ENCODE data around the gene CAMKV. TPM values are rescaled to one million over a fixed set of nuclear protein-coding genes. Genes with fewer than 3 reads are reported as not detected.

Gene CAMKV
- total RNA-seq, 2 experiments from 2014 or later = 0.28 TPM; not detected in 1

- no peak overlapping the region for H3K27ac ChIP-seq (ENCODE audit: low read depth in 1 of 2, low read length in 2 of 2)
- no peak overlapping the region for H3K4me3 Mint-ChIP-seq
- H3K9me3 Mint-ChIP-seq = no peaks in the 10 kb centered on the region
- no peaks in the 10 kb centered on the region for H3K36me3 Mint-ChIP-seq (ENCODE audit: low read depth)
- H3K4me3 ChIP-seq (ENCODE audit: low read length) = no peak overlapping the region
- H3K9me3 ChIP-seq (ENCODE audit: control insufficient read depth in 1 of 2, insufficient read depth in 1 of 2, low read length in 2 of 2) = no peaks in the 10 kb centered on the region
- DNase-seq (no peak), ATAC-seq (ENCODE audit: poor library complexity) (no peak)
- POLR2A ChIA-PET = no interaction called here
- no peaks in the 10 kb centered on the region for H3K4me1 ChIP-seq (ENCODE audit: insufficient read depth, low read length)
- CTCF ChIA-PET = no interaction called here
- no peak overlapping the region for H3K27ac Mint-ChIP-seq
- intact Hi-C loops (cut with DNase I, micrococcal nuclease) = no loop called here
- no peaks in the 10 kb centered on the region for H3K36me3 ChIP-seq (ENCODE audit: insufficient read depth, low read length)
- no peaks in the 10 kb centered on the region for H3K27me3 Mint-ChIP-seq
- H3K27me3 ChIP-seq (ENCODE audit: control insufficient read depth in 1 of 2, insufficient read depth in 2 of 2, low read length in 2 of 2) = no peaks in the 10 kb centered on the region
- H3K4me1 Mint-ChIP-seq (ENCODE audit: low read depth) = no peaks in the 10 kb centered on the region
- no peak for TF ChIP-seq CTCF (IDR thresholded peaks at IDR 0.05)
Measured at GRCh38 chr3:49895791-49896190, 26.1 kb upstream of the CAMKV start.

- no peaks in the 10 kb centered on the region for H3K4me1 Mint-ChIP-seq (ENCODE audit: low read depth)
- Histone ChIP-seq H3K27me3 (ENCODE audit: control insufficient read depth in 1 of 2, insufficient read depth in 2 of 2, low read length in 2 of 2) (no peaks in the 10 kb centered on the region), H3K36me3 (ENCODE audit: insufficient read depth, low read length) (no peaks in the 10 kb centered on the region), H3K9me3 (ENCODE audit: control insufficient read depth in 1 of 2, insufficient read depth in 1 of 2, low read length in 2 of 2) (no peaks in the 10 kb centered on the region), H3K4me1 (ENCODE audit: insufficient read depth, low read length) (no peaks in the 10 kb centered on the region), H3K27ac (ENCODE audit: low read depth in 1 of 2, low read length in 2 of 2) (no peak overlapping the region), H3K4me3 (ENCODE audit: low read length) (no peak overlapping the region)
- H3K27ac Mint-ChIP-seq = no peak overlapping the region
- DNase-seq (no peak), ATAC-seq (ENCODE audit: poor library complexity) (no peak)
- no peaks in the 10 kb centered on the region for H3K27me3 Mint-ChIP-seq
- ChIA-PET POLR2A (interaction anchor here (0.5 kb wide), 1 partner anchor 200 kb away, joined by 3 read pairs; no protein-coding TSS in a partner anchor), CTCF (no interaction called here)
- no peak overlapping the region for H3K4me3 Mint-ChIP-seq
- no peaks in the 10 kb centered on the region for H3K9me3 Mint-ChIP-seq
- intact Hi-C loops (cut with DNase I, micrococcal nuclease) = no loop called here
- H3K36me3 Mint-ChIP-seq (ENCODE audit: low read depth) = no peaks in the 10 kb centered on the region
- no peak for TF ChIP-seq CTCF (IDR thresholded peaks at IDR 0.05)
Measured at GRCh38 chr3:49889296-49889695, 19.6 kb upstream of the CAMKV start.

GRCh38 chr3:49886922-49887265 is 17.2 kb upstream of the CAMKV start:
- Histone ChIP-seq H3K36me3 (ENCODE audit: insufficient read depth, low read length) (no peaks in the 10 kb centered on the region), H3K4me3 (ENCODE audit: low read length) (no peak overlapping the region), H3K27me3 (ENCODE audit: control insufficient read depth in 1 of 2, insufficient read depth in 2 of 2, low read length in 2 of 2) (no peaks in the 10 kb centered on the region), H3K27ac (ENCODE audit: low read depth in 1 of 2, low read length in 2 of 2) (no peak overlapping the region), H3K4me1 (ENCODE audit: insufficient read depth, low read length) (no peaks in the 10 kb centered on the region), H3K9me3 (ENCODE audit: control insufficient read depth in 1 of 2, insufficient read depth in 1 of 2, low read length in 2 of 2) (no peaks in the 10 kb centered on the region)
- POLR2A ChIA-PET = no interaction called here
- Mint-ChIP-seq H3K4me3 (no peak overlapping the region), H3K27me3 (no peaks in the 10 kb centered on the region), H3K9me3 (no peaks in the 10 kb centered on the region), H3K36me3 (ENCODE audit: low read depth) (no peaks in the 10 kb centered on the region), H3K4me1 (ENCODE audit: low read depth) (no peaks in the 10 kb centered on the region), H3K27ac (no peak overlapping the region)
- TF ChIP-seq CTCF (IDR thresholded peaks at IDR 0.05) = no peak
- CTCF ChIA-PET = no interaction called here
- ATAC-seq (ENCODE audit: poor library complexity) (no peak), DNase-seq (no peak)
- intact Hi-C loops (cut with DNase I, micrococcal nuclease) = no loop called here

All from CD4-positive, alpha-beta T cell (primary cell).